GM19351 (cell line): Measurements from ENCODE around the gene BDH2.

Experiments
- ATAC-seq: cut with Tn5 transposase; IDR thresholded peaks from one replicate; pipeline ENCODE4 v1.9.1; 2021; ENCODE audit warnings: mild to moderate bottlenecking, moderate library complexity; ENCODE audit not compliant: unreplicated experiment

BDH2 gene

GRCh38 chr4:103029300-103029699 is 70.3 kb downstream of the BDH2 start:
- ATAC-seq, result no peak
